SK-N-SH (cell line): Measurements from ENCODE around the gene ITGA4. TPM values are rescaled to one million over a fixed set of nuclear protein-coding genes. Genes with fewer than 3 reads are reported as not detected.
A peak's percentile ranks its signal among the peaks of the same experiment; 100 is the strongest.

Experiments
- CTCF ChIA-PET: fragments of 300-600, 350-600 bp; formaldehyde crosslinking; extraction: SDS; loops from one replicate; lab custom pipeline; 2021; lab: Yijun Ruan, JAX
- POLR2A ChIA-PET: fragments of 350-600 bp; sonication (Branson Sonifier 250); formaldehyde crosslinking; extraction: SDS; loops from one replicate; lab custom pipeline; 2020; ENCODE audit warnings: antibody characterized with exemption, inconsistent platforms; lab: Yijun Ruan, JAX
- DNase-seq: peaks from one replicate; pipeline ENCODE4 v3.0.0; 2012
- H2AFZ ChIP-seq: fragments of 200-600 bp; sonication (generic); 2 replicates; pipeline ENCODE4 v1.8.1; 2016; ENCODE audit warnings: antibody characterized with exemption, mild to moderate bottlenecking, low read depth
- H3F3A ChIP-seq: fragments of 200-600 bp; sonication (generic); replicated peaks from 2 replicates; pipeline ENCODE3; 2016; ENCODE audit warnings: antibody characterized with exemption, mild to moderate bottlenecking; ENCODE audit not compliant: insufficient read depth
- H3K27ac ChIP-seq, 2 experiments: fragments of 200-500 bp in 1 of 2; fragments of 200-600 bp in 1 of 2; sonication (Bioruptor generic) in 1 of 2; sonication (generic), shearing (Covaris generic) in 1 of 2; 2 replicates each; pipeline versions ENCODE4 v1.5.1 to v1.6.1; 2014 to 2016; ENCODE audit warnings: low read depth in 2 of 2, inconsistent platforms in 1 of 2, low read length in 1 of 2, mild to moderate bottlenecking in 1 of 2, mixed read lengths in 1 of 2
- H3K27me3 ChIP-seq: fragments of 200-600 bp; sonication (generic), shearing (Covaris generic); 2 replicates; pipeline ENCODE4 v1.6.1; 2016; ENCODE audit warnings: mixed run types; ENCODE audit not compliant: insufficient read depth
- H3K36me3 ChIP-seq, 2 experiments: fragments of 200-500 bp in 1 of 2; fragments of 200-600 bp in 1 of 2; sonication (Bioruptor generic) in 1 of 2; sonication (generic) in 1 of 2; replicated peaks in 1 of 2; 2 replicates each; pipeline versions ENCODE3 to v1.5.1; 2014 to 2016; ENCODE audit warnings: low read length in 1 of 2, mild to moderate bottlenecking in 1 of 2; ENCODE audit not compliant: insufficient read depth in 2 of 2, control insufficient read depth in 1 of 2
- H3K4me1 ChIP-seq, 2 experiments: fragments of 200-500 bp in 1 of 2; fragments of 200-600 bp in 1 of 2; sonication (Bioruptor generic) in 1 of 2; sonication (generic), shearing (Covaris generic) in 1 of 2; 2 replicates each; pipeline versions ENCODE4 v1.5.1 to v1.6.1; 2014 to 2016; ENCODE audit warnings: low read depth in 1 of 2, low read length in 1 of 2, mixed run types in 1 of 2; ENCODE audit not compliant: insufficient read depth in 2 of 2, control insufficient read depth in 1 of 2
- H3K4me2 ChIP-seq: fragments of 200-600 bp; sonication (generic), shearing (Covaris generic); 2 replicates; pipeline ENCODE4 v1.6.1; 2017; ENCODE audit warnings: mixed run types
- H3K4me3 ChIP-seq, 2 experiments: fragments of 200-500 bp in 1 of 2; fragments of 200-600 bp in 1 of 2; sonication (Bioruptor generic) in 1 of 2; sonication (generic), shearing (Covaris generic) in 1 of 2; 2 replicates each; pipeline versions ENCODE4 v1.5.1 to v1.8.1; 2014 to 2016; ENCODE audit warnings: low read depth in 2 of 2, inconsistent platforms in 1 of 2, low read length in 1 of 2, mild to moderate bottlenecking in 1 of 2, mixed read lengths in 1 of 2, moderate library complexity in 1 of 2
- H3K79me2 ChIP-seq: fragments of 200-600 bp; sonication (generic); 2 replicates; pipeline ENCODE4 v1.8.1; 2017; ENCODE audit warnings: mild to moderate bottlenecking; ENCODE audit not compliant: insufficient read depth
- H3K9ac ChIP-seq: fragments of 200-600 bp; sonication (generic); 2 replicates; pipeline ENCODE4 v1.6.1; 2017; ENCODE audit warnings: mixed run types
- H3K9me2 ChIP-seq: fragments of 200-600 bp; sonication (generic); 2 replicates; pipeline ENCODE4 v1.6.1; 2017; ENCODE audit warnings: mixed run types
- H3K9me3 ChIP-seq: fragments of 200-600 bp; sonication (generic); 2 replicates; pipeline ENCODE4 v1.6.1; 2017; ENCODE audit warnings: mixed run types, mild to moderate bottlenecking, moderate library complexity
- H4K20me1 ChIP-seq: fragments of 200-600 bp; sonication (generic); 2 replicates; pipeline ENCODE4 v1.6.1; 2017; ENCODE audit warnings: mild to moderate bottlenecking, mixed run types; ENCODE audit not compliant: insufficient read depth
- CHD2 ChIP-seq: fragments of 150-350 bp; IDR thresholded peaks from 2 replicates; pipeline ENCODE4 v1.6.1; 2018; ENCODE audit warnings: low read length; ENCODE audit not compliant: partially characterized antibody
- ELF1 ChIP-seq: IDR thresholded peaks from 2 replicates; pipeline ENCODE4 v1.4.0; 2012
- EP300 ChIP-seq, 2 experiments: IDR thresholded peaks; 2 replicates each; pipeline versions ENCODE4 v1.4.0 to v1.6.1; 2012; ENCODE audit warnings: borderline replicate concordance in 1 of 2, low read depth in 1 of 2, low read length in 1 of 2
- EZH2phosphoT487 ChIP-seq: fragments of 200-600 bp; sonication (generic); IDR thresholded peaks from 2 replicates; pipeline ENCODE4 v1.6.1; 2017; ENCODE audit warnings: low read depth, mixed run types, mild to moderate bottlenecking, antibody characterized with exemption, moderate library complexity, borderline replicate concordance
- FOSL2 ChIP-seq: IDR thresholded peaks from 2 replicates; pipeline ENCODE4 v1.4.0; 2012; ENCODE audit warnings: low read depth, mild to moderate bottlenecking, moderate library complexity, borderline replicate concordance
- FOXM1 ChIP-seq: IDR thresholded peaks from 2 replicates; pipeline ENCODE4 v1.4.0; 2012; ENCODE audit warnings: low read depth, mild to moderate bottlenecking
- GABPA ChIP-seq: IDR thresholded peaks from 2 replicates; pipeline ENCODE4 v1.4.0; 2012; ENCODE audit warnings: low read depth, mild to moderate bottlenecking
- GATA2 ChIP-seq: sonication (generic); formaldehyde crosslinking; IDR thresholded peaks from 2 replicates; pipeline ENCODE4 v1.5.0; 2020; ENCODE audit warnings: mild to moderate bottlenecking, missing genetic modification reagents
- JUND ChIP-seq: IDR thresholded peaks from 2 replicates; pipeline ENCODE4 v1.4.0; 2012
- MEF2A ChIP-seq: IDR thresholded peaks from 2 replicates; pipeline ENCODE4 v1.4.0; 2012; ENCODE audit warnings: low read depth, borderline replicate concordance
- NFIC ChIP-seq: IDR thresholded peaks from 2 replicates; pipeline ENCODE4 v1.4.0; 2012; ENCODE audit warnings: borderline replicate concordance
- NRF1 ChIP-seq: IDR thresholded peaks from 2 replicates; pipeline ENCODE4 v1.6.1; 2012; ENCODE audit warnings: low read depth, mild to moderate bottlenecking, low read length
- POLR2AphosphoS5 ChIP-seq: IDR thresholded peaks from 2 replicates; pipeline ENCODE4 v1.6.1; 2012; ENCODE audit warnings: low read depth, low read length
- RAD21 ChIP-seq: IDR thresholded peaks from 2 replicates; pipeline ENCODE4 v1.6.1; 2012; ENCODE audit warnings: mild to moderate bottlenecking, low read length
- RFX5 ChIP-seq: IDR thresholded peaks from 2 replicates; pipeline ENCODE4 v1.6.1; 2012; ENCODE audit warnings: mild to moderate bottlenecking, improper control_type of control experiment, low read length
- RXRA ChIP-seq: IDR thresholded peaks from 2 replicates; pipeline ENCODE4 v1.4.0; 2012; ENCODE audit warnings: low read depth, mild to moderate bottlenecking, borderline replicate concordance
- SMC3 ChIP-seq: IDR thresholded peaks from 2 replicates; pipeline ENCODE4 v1.6.1; 2012; ENCODE audit warnings: low read depth, low read length, improper control_type of control experiment
- TCF12 ChIP-seq: IDR thresholded peaks from 2 replicates; pipeline ENCODE4 v1.4.0; 2012
- YY1 ChIP-seq: IDR thresholded peaks from 2 replicates; pipeline ENCODE4 v1.4.0; 2012; ENCODE audit warnings: low read depth, mild to moderate bottlenecking
- WGBS: methylation state at CpG from one replicate; pipeline ENCODE4 v1.1.6; 2017; ENCODE audit warnings: low lambda C conversion rate; 5-methylcytosine and 5-hydroxymethylcytosine counted together
- polyA plus RNA-seq, 3 experiments: library from polyadenylated mRNA; depleted of rRNA; stranded (reverse); fragments of >200 nt; gene quantifications; 2 replicates each; pipeline ENCODE4 v1.2.3, GENCODE V29; 2012
- TF ChIP-seq, protein P1 (sequence below): fragments of 200-600 bp; sonication (generic); IDR thresholded peaks from 2 replicates; pipeline ENCODE4 v1.6.1; 2017; ENCODE audit warnings: antibody characterized with exemption, mild to moderate bottlenecking, moderate library complexity
- TF ChIP-seq, protein P2 (sequence below): IDR thresholded peaks from 2 replicates; pipeline ENCODE4 v1.4.0; 2012; ENCODE audit warnings: low read depth, borderline replicate concordance

The ITGA4 gene
- polyA plus RNA-seq, 1 of the 3 experiments (the other 2 are of a cell fraction): 10.5 TPM

DNA sequence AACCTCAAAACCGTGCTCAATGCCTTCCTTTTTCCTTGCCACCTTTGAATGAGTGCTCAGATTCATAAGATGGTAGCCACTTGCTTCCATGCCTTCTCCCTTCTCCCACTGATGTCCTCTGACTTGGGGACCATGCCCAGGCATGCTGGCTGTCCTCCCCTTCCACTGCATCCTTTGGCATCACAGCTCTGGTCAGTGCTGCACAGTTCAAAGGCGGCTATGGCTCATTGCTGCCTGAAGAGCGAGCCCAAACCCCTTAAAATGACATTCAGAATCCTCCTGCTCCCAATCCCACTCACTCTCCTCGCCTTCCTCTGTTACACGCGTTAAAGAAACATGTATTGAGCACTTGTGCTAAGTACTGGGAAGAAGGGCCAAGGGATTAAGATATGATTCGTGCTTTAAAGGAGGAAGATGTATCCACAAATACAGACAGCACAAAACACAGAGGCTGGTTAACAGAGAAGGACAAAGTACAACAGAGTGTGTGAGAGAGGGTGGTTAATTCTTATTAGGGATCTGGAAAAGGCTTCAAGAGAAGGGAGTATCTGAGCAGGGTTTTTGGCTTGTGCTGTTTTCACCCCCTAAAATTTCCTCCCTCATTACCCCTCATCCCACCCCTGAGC, 118.0 kb downstream of the ITGA4 start:
- H3K4me2 ChIP-seq: no peak overlapping the region
- no peaks in the 10 kb centered on the region for H3K27me3 ChIP-seq
- H3K36me3 ChIP-seq: no peaks in the 10 kb centered on the region
- no peak for DNase-seq
- no peaks in the 10 kb centered on the region for H3K9me2 ChIP-seq
- no peaks in the 10 kb centered on the region for H4K20me1 ChIP-seq
- ChIA-PET CTCF (interaction anchor here (2.4 to 7.3 kb wide), 2 partner anchors 134 to 142 kb away, joined by 14 to 213 read pairs; no protein-coding TSS in a partner anchor), POLR2A (no interaction called here)
- no peak overlapping the region for H3K27ac ChIP-seq
- no peak overlapping the region for H2AFZ ChIP-seq
- H3K4me3 ChIP-seq: no peak overlapping the region
- H3K79me2 ChIP-seq: no peaks in the 10 kb centered on the region
- peak; percentile 27; the same call in 1 of the 2 replicates for TF ChIP-seq RAD21
- TF ChIP-seq RFX5: no peak
- TF ChIP-seq SMC3: no peak; the same call in 1 of the 2 replicates
- TF ChIP-seq RXRA: no peak
- WGBS: 83% methylated on average over 7 of the region's 7 CpGs
- H3K9ac ChIP-seq: no peak overlapping the region
- no peaks in the 10 kb centered on the region for H3F3A ChIP-seq
- peaks cover 0 to 3% of the 10 kb centered on the region in 2 experiments; a peak in 1 of 4 replicates for H3K4me1 ChIP-seq
- no peaks in the 10 kb centered on the region for H3K9me3 ChIP-seq

GRCh38 chr2:181575650-181576025, 118.5 kb downstream of the ITGA4 start:
- H3F3A ChIP-seq: no peaks in the 10 kb centered on the region
- CTCF ChIA-PET: interaction anchor here (7.3 kb wide), 1 partner anchor 141 kb away, joined by 213 read pairs; no protein-coding TSS in a partner anchor
- peaks cover 0 to 3% of the 10 kb centered on the region in 2 experiments; a peak in 1 of 4 replicates for H3K4me1 ChIP-seq
- no peak overlapping the region for H3K4me2 ChIP-seq
- H4K20me1 ChIP-seq: no peaks in the 10 kb centered on the region
- no peaks in the 10 kb centered on the region for H3K36me3 ChIP-seq
- no peaks in the 10 kb centered on the region for H3K79me2 ChIP-seq
- H3K9me3 ChIP-seq: no peaks in the 10 kb centered on the region
- no peak overlapping the region for H3K4me3 ChIP-seq
- DNase-seq: no peak
- TF ChIP-seq GATA2 (no peak), GABPA (no peak), RAD21 (no peak), ELF1 (no peak), YY1 (no peak), SMC3 (no peak)
- TF ChIP-seq, all 33 proteins: peak for 0
- Histone ChIP-seq H2AFZ (no peak overlapping the region), H3K27me3 (no peaks in the 10 kb centered on the region), H3K9me2 (no peaks in the 10 kb centered on the region), H3K27ac (no peak overlapping the region), H3K9ac (no peak overlapping the region)
- POLR2A ChIA-PET: no interaction called here
- 76% methylated on average over 2 of the region's 2 CpGs for WGBS

- 73% methylated on average over 5 of the region's 5 CpGs for WGBS
- no peak overlapping the region for H3K4me2 ChIP-seq
- CTCF ChIA-PET: interaction anchor here (1.2 to 7.3 kb wide), 3 partner anchors 119 to 140 kb away, joined by 4 to 213 read pairs (median 10); partner anchors contain the start of gene ITGA4
- TF ChIP-seq, protein P1, sequence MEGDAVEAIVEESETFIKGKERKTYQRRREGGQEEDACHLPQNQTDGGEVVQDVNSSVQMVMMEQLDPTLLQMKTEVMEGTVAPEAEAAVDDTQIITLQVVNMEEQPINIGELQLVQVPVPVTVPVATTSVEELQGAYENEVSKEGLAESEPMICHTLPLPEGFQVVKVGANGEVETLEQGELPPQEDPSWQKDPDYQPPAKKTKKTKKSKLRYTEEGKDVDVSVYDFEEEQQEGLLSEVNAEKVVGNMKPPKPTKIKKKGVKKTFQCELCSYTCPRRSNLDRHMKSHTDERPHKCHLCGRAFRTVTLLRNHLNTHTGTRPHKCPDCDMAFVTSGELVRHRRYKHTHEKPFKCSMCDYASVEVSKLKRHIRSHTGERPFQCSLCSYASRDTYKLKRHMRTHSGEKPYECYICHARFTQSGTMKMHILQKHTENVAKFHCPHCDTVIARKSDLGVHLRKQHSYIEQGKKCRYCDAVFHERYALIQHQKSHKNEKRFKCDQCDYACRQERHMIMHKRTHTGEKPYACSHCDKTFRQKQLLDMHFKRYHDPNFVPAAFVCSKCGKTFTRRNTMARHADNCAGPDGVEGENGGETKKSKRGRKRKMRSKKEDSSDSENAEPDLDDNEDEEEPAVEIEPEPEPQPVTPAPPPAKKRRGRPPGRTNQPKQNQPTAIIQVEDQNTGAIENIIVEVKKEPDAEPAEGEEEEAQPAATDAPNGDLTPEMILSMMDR: no peak
- TF ChIP-seq GATA2 (no peak), FOXM1 (no peak), POLR2AphosphoS5 (no peak), JUND (no peak), TCF12 (no peak), NRF1 (no peak), GABPA (no peak), FOSL2 (no peak), EP300 (IDR thresholded peaks at IDR 0.05; ENCODE audit: borderline replicate concordance in 1 of 2, low read depth in 1 of 2, low read length in 1 of 2) (no peak), RFX5 (no peak), EZH2phosphoT487 (no peak), MEF2A (no peak), CHD2 (no peak), NFIC (no peak)
- TF ChIP-seq, protein P2, sequence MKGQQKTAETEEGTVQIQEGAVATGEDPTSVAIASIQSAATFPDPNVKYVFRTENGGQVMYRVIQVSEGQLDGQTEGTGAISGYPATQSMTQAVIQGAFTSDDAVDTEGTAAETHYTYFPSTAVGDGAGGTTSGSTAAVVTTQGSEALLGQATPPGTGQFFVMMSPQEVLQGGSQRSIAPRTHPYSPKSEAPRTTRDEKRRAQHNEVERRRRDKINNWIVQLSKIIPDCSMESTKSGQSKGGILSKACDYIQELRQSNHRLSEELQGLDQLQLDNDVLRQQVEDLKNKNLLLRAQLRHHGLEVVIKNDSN: no peak
- no peaks in the 10 kb centered on the region for H3K79me2 ChIP-seq
- no peak overlapping the region for H3K9ac ChIP-seq
- POLR2A ChIA-PET: no interaction called here
- H3K27me3 ChIP-seq: no peaks in the 10 kb centered on the region
- no peaks in the 10 kb centered on the region for H3F3A ChIP-seq
- no peaks in the 10 kb centered on the region for H3K36me3 ChIP-seq
- peaks cover 0 to 3% of the 10 kb centered on the region in 2 experiments; a peak in 1 of 4 replicates for H3K4me1 ChIP-seq
- DNase-seq: no peak
- H3K27ac ChIP-seq: no peak overlapping the region
- no peaks in the 10 kb centered on the region for H3K9me3 ChIP-seq
- no peaks in the 10 kb centered on the region for H4K20me1 ChIP-seq
- no peak overlapping the region for H3K4me3 ChIP-seq
- H2AFZ ChIP-seq: no peak overlapping the region
- no peaks in the 10 kb centered on the region for H3K9me2 ChIP-seq
Observed at GRCh38 chr2:181576431-181576830, 119.2 kb downstream of the ITGA4 start.
